Activated CD4-positive, alpha-beta T cell treated with anti-CD3 and anti-CD28 coated beads, Interleukin-2, Interleukin-4, amounts not matched to agents 100 ng/mL and 50 ng/mL, durations not matched to agents 16 hours and 8 hours (primary cell): ENCODE results near the gene CDH20.

Experiments used
- DNase-seq: peaks from one replicate; pipeline ENCODE4 v3.0.0-alpha.2; 2020; ENCODE audit warnings: low spot score

CDH20 gene

DNA sequence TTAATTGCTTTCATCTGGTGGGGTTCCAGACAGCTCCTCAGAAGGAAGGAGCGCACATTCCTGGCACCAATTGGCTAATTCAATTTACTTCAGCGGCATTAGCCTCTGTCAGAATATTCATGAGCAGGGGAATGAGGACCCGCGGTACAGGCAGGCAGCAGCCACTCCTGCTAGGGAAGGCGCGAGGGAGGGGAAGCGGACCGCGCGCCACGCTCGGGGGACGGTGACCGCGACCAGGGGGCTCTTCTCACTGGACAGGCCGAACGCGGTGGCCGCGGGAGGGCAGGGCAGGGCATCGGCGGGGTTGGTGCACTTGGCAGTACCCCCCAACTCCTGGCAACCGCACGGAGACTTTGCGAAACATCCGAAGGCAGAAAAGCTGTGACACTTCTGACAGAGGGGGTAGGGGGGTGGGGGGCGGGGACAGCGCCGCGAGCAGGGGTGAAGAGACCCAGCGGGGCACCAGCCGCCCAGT lies at the start of gene CDH20:
Gene CDH20, plus strand, starts transcription at position 160 of the 475 bp plus-strand sequence.
- DNase-seq = no peak

DNA sequence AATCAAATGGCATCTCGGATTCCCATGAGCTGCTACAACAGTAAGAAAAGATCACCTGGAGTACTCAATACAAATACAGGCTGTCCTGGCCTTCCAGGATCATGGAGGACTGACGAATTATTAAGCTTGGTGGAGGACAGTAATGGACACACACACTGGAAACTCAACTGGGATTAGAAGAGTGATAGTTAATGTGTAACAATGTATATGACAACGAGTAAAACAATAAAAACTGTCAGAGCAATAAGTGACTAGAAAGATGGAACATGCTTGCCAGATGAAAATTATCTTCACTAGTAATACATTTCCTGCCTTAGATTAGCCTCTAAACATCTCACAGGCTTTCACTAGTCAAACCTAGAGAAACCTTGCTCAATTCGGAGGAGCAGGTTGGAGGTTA lies 49.2 kb upstream of the CDH20 start:
- no peak for DNase-seq

DNA sequence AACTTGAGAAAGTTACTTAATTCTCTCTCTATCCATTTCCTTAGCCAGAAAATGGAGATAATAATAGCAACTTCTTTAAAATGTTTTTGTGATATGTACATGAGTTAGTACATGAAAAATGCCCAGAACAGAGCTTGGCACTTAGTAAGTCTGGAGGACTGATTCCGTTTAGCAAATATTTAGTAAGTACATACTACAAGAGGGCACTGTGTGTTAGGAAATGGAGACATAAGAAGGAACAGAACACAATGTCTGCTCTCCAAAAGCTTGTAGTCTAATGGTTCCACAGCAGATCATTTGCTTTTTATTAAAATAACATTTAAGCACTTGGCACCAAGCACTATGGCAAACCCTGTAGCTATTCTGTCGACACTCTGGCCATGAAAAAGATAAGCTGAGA lies 47.5 kb upstream of the CDH20 start:
- no peak for DNase-seq

- DNase-seq = no peak
Observed at GRCh38 chr18:61286867-61287266, 46.4 kb upstream of the CDH20 start.

GRCh38 chr18:61290616-61291015 lies 42.6 kb upstream of the CDH20 start:
- DNase-seq = no peak

DNA sequence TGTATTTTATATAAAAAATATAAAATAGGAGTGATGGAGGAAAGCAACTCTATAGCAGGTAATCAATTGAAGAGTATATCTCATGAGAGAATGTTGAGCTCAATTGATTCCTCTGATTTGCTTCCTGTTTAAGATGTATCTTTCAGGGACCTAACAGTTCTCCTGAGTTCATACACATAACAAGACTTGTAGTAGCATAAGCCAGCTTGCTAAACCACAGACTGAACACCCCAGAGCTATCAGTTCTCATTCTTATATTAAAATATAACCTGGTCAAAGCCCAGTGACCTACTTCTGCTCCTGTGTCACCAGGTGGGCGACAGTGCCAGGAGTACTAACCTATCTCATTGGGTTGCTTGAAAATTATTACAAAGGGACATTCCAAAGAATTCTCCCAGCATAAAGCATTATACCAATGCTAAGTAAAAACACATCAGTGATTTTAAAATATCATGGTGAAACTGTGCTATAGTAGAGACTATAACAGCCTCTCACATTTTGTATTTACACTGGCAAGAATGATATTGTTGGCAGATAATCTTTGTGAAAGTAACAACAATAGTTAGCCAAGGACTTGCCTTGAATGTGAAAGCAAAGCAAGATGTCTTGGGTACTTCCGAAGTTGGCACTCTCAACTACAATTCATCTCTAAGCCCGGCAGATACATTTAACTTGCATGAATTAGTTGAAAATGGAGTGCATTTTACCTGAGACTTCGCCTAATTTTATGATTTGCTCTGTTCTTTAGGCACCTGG lies 40.8 kb upstream of the CDH20 start:
- no peak for DNase-seq

GRCh38 chr18:61295153-61295552 lies 38.1 kb upstream of the CDH20 start:
- no peak for DNase-seq

DNA sequence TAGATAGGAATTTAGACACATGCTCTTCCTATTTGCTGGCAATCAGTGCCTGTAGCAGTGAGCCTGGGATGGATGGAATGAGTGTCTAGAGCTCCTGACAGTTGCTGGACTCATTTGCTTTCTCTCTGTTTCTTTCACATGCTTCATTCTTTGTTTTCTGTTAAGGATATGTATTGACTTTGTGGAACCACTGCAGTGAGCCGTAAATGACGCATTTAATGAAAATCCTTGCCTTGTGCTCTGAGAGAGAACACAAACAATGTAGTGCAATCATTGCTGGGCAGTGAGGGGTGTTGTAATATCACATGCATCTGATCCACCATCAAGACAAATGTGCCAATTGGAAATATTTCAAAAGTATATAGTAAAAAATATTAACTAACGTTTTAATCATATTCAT lies 25.2 kb upstream of the CDH20 start:
- no peak for DNase-seq

DNA sequence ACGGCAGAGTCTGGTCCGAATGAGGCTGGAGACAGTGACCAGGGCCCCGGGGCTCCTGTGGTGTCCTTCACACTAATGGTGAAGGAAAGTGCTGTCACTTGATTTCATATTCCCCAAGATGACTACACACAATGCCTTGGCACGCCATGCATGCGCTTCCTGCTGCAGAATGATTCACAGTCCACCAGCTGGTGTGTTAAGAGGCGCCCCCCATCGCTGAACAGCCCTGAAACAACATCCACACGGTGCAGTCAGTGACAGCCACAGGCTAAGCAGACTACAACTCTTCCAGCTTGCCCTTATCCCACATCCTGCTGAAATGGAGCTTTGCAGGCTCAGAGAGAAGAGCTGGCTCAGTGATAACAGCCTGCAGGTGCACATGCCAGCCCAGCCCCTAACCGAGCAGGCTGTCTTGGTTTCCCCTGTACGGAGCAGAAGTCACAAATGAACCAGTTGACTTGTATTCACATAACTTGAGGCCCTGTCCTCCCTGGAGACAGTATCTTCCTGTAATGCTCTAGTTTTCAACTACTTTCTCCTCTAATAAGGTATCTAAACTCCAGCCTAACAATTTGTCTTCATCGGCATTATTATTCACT lies 24.3 kb upstream of the CDH20 start:
- no peak for DNase-seq

DNA sequence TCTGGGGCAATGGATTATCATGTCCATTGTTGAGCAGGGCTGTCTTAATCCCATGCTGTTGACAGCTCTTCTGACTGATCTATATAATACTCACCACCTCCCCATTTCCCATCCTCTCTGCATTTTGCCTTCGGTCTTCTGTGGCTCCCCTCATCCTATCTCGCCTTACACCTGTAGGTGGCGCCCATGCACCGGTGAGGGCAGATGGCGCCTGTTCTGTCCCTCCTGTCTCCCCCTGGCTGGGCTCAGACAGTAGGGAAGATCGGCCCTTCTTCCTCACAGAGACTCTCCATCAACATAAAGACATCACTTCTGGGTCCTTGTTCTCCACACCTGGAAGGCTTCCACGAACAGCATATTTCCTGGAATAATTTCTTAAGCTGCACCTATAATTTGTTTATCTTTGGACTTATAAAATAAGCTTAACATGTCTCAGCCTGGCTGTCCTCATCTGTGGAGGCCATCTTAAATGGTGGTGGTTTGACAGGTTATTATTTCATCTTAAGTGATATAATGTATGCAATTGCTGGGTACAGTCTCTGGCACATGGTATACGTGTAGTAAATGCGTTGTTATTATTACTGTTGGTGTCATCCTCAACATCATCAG lies 10.9 kb upstream of the CDH20 start:
- peak; percentile 57 for DNase-seq

- DNase-seq = no peak
Observed at GRCh38 chr18:61323951-61324350, 9.3 kb upstream of the CDH20 start.

DNA sequence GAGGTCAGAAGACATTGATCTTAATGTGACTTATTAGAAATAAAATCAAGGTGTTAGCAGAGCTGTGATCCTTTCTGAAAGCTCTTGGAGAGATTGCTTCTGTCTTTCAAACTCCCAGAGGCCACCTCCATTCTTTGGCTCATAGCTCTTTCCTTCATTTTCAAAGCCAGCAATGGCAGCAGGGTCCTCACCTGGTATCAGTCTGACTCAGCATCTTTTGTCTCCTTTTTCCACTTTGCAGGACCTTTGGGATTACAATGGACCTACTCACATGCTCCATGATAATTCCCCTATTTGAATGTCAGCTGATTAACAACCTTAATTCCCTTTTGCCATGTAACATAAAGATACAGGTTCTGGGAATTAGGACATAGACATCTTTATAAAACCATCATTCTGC lies 6.8 kb upstream of the CDH20 start:
- DNase-seq = no peak

DNA sequence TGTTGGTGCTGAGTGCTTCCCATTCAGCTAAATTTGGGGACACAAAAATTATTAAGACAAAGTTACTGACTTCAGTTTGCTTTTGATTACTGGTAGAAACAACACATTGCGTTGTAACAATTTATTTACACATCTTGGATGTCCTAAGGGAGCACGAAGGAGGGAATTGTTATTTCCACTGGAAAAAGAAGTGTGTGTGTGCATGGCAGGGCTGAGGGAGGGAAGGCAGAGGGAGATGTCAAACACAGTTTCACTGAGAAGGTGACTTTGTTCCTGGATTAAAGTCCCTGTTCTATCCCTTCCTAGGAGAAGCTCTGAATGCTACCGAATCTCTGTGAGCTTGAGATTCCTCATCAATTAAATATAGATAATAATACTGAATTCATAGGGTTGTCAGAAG lies 3.8 kb upstream of the CDH20 start:
- DNase-seq = no peak

DNA sequence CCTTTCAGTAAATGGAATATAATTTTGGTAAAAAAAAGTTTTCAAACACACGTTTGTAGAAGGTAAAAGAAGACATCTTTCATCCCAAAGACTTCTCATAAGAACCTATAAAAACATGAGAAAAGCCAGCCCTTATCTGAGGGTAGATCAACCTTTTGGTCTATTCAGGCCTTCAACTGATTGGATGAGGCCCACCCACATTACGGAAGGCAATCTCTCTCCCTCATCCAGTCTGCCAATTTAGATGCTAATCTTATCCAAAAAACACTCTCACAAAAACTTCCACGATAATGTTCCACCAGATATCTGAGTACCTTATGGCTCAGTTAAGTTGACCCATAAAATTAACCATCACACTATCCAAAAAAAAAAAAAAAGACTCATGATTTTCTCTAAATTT lies 2.2 kb upstream of the CDH20 start:
- DNase-seq = no peak

- no peak for DNase-seq
Observed at GRCh38 chr18:61333746-61334490, 688 bp downstream of the CDH20 start.

DNA sequence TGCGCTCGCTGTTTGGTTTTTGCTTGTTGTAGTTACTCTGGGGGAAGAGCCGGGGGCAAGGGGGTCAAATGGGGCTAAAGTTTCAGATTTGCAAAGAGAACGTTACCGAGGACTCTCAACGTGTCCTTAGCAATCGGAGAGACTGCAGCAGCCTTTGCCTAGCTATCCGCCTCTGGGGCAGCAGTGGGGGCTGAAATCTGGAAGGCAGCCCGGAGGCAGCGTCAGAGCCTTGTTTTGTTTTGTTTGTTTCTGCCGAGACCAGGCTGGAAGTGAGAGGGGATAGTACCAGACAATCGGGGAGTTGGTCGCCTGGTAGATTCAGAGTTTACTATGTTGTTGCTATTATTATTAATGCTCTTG lies 1.2 kb downstream of the CDH20 start:
- no peak for DNase-seq

DNA sequence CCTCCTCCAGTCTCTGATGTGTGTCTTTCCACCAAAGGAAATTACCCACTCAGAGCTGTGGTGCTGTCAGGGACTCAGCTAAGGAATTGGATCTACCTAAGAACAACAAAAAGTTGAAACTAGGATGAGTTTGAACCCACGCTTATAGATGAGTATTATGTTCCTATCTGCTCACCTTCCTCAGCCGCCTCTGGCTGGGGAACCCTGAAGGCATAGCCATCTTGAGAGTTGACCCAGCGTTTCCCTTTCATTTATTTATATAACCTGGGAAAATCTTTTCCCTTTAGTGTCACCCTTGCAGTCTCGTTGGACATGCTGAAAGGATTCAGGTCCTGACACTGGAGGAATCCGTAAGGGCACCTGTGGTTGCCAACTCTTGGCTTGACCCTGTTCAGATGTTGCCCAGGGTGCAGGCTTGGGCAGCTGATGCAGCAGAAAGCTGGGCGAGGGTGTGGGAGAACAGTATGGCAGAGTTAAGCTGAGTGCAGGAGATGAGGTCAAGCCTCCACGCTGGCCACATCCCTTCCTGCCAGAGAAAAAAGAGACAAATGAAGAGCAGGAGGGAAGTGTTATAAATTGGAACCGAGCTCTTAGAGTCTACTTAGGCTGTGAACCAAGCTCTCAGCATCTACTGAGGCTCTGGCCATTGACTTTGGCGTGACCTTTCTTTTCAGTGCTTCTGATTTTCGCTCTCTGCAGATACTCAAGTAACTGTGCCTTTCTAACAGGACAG lies 1.9 kb downstream of the CDH20 start:
- no peak for DNase-seq

GRCh38 chr18:61335684-61336555 lies 2.7 kb downstream of the CDH20 start:
- DNase-seq = no peak

DNA sequence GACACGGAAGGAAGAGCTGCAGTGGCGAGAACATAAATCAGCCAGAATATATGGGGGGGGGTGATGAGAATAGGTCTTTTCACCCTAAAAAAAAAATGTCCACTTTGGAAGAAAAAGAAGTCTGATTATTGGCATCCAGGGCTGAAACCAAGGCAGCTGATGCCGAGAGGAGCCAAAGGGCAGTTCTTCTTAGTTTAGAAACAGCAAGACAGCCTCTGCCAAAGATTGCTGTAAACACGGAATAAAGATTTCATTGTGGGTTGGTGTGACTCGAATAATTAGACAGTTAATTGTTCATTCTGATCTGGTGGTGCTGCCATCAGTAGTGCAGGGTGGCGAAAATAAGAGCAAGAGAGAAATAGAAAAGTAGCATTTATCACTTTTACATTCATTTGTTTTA lies 3.5 kb downstream of the CDH20 start:
- DNase-seq = no peak

GRCh38 chr18:61337527-61337926 lies 4.3 kb downstream of the CDH20 start:
- no peak for DNase-seq

- DNase-seq = no peak
Observed at GRCh38 chr18:61340148-61340547, 6.9 kb downstream of the CDH20 start.
